ENCODE data around the gene DECR2. TPM values are rescaled to one million over a fixed set of nuclear protein-coding genes. Genes with fewer than 3 reads are reported as not detected.
"Not testable (repeated sequence)": the region's sequence is repeated elsewhere in the genome, so short reads cannot be mapped to it uniquely, and the experiment has no call there.

Gene DECR2
- total RNA-seq, 2 donors from 2014 or later, result 38.9 to 41.2 TPM

- TF ChIP-seq POLR2A (IDR thresholded peaks at IDR 0.05), result no peak
- TF ChIP-seq CTCF (IDR thresholded peaks at IDR 0.05), result no peak
- Histone ChIP-seq H3K36me3 (replicated peaks in 1 of 2; ENCODE audit: insufficient read depth in 1 of 2, low read depth in 2 of 2) (no peaks in the 10 kb centered on the region), H3K27me3 (no peaks in the 10 kb centered on the region), H3K9me3 (no peaks in the 10 kb centered on the region), H3K27ac (no peak overlapping the region), H3K4me3 (no peak overlapping the region), H3K4me1 (peaks cover 15% of the 10 kb centered on the region)
- ATAC-seq (no peak), DNase-seq (no peak)
- WGBS, 2 donors, result 91 to 92% methylated on average over 22 to 45 of the region's 47 CpGs
- intact Hi-C loops (cut with DNase I), result loop anchor here (5.0 kb wide), 1 partner anchor 253 kb away; no protein-coding TSS in a partner anchor
Observed at GRCh38 chr16:359871-360697, 41.6 kb upstream of the DECR2 start.

DNA sequence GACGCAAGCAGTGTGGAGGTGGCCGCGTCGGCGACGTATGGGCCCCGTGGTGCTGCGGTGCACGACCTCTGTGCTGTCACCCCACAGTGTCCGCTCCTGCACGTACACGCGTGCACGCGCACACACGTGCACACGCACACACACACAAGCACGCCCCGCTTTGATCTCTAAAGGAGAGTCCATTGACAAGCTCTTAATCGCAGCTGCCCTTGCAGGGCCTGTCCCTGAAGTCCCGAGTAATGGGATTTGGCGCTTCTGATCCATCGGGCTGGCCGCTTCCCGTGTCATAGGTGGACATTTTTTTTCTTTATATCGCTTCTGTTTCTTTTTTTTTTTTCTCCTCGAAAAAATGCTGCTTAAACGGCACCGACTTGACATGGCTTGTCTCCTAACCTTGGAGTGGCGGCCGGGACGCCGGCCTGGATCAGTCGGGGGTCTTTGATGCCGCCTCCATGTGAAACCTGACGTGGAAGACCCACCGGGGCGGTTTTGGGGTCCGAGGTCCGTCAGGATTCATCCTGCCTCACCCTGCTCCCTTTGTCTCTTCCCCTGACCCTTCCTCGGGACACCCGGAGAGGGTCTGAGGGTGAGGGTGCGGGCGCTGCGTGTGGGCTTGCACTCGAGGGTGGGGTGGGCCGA, 40.9 kb upstream of the DECR2 start:
- no peak overlapping the region for H3K4me3 ChIP-seq
- ATAC-seq (no peak), DNase-seq (no peak)
- no peaks in the 10 kb centered on the region for H3K36me3 ChIP-seq (replicated peaks in 1 of 2; ENCODE audit: insufficient read depth in 1 of 2, low read depth in 2 of 2)
- peaks cover 15% of the 10 kb centered on the region for H3K4me1 ChIP-seq
- H3K27ac ChIP-seq, result no peak overlapping the region
- intact Hi-C loops (cut with DNase I), result loop anchor here (5.0 kb wide), 1 partner anchor 254 kb away; no protein-coding TSS in a partner anchor
- TF ChIP-seq POLR2A (IDR thresholded peaks at IDR 0.05), result no peak
- TF ChIP-seq CTCF (IDR thresholded peaks at IDR 0.05), result no peak
- H3K27me3 ChIP-seq, result no peaks in the 10 kb centered on the region
- 85 to 88% methylated on average over 40 to 42 of the region's 47 CpGs for WGBS, 2 donors
- H3K9me3 ChIP-seq, result no peaks in the 10 kb centered on the region

DNA sequence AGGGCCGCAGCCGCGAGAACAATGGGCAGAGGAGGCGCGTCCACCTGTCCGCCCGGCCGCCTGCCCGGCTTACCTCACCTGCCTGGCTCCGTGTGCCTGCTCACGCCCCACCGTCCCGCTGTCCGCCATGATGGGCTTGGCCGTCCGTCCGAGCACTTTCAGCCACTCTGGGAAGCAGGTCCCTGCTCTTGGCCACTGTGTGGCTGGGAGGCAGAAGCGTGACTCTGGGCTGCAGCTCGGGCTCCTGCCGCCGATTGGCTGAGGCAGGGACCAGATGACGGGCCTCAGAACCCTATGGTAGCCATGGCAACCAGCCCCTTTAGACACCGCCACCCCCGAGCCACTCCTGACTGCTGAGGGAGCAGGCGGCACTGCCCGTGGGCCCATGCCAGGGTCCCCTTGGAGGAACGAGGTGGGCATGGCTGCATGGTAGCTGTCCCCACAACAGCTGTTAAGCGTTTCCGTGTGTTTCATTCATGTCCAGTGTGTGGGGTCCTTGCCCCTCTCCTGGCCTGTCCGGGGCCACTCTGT, 40.3 kb upstream of the DECR2 start:
- ATAC-seq (no peak), DNase-seq (no peak)
- H3K4me1 ChIP-seq, result peaks cover 15% of the 10 kb centered on the region
- WGBS, 2 donors, result 63 to 73% methylated on average over 9 to 30 of the region's 30 CpGs
- no peaks in the 10 kb centered on the region for H3K36me3 ChIP-seq (replicated peaks in 1 of 2; ENCODE audit: insufficient read depth in 1 of 2, low read depth in 2 of 2)
- H3K27ac ChIP-seq, result no peak overlapping the region
- H3K4me3 ChIP-seq, result no peak overlapping the region
- intact Hi-C loops (cut with DNase I), result loop anchor here (5.0 kb wide), 1 partner anchor 254 kb away; no protein-coding TSS in a partner anchor
- no peaks in the 10 kb centered on the region for H3K9me3 ChIP-seq
- no peak for TF ChIP-seq POLR2A (IDR thresholded peaks at IDR 0.05)
- TF ChIP-seq CTCF (IDR thresholded peaks at IDR 0.05), result no peak
- H3K27me3 ChIP-seq, result no peaks in the 10 kb centered on the region

GRCh38 chr16:361872-362701, 39.6 kb upstream of the DECR2 start:
- Histone ChIP-seq H3K9me3 (no peaks in the 10 kb centered on the region), H3K27me3 (no peaks in the 10 kb centered on the region), H3K4me3 (no peak overlapping the region), H3K27ac (no peak overlapping the region), H3K4me1 (peaks cover 15% of the 10 kb centered on the region), H3K36me3 (replicated peaks in 1 of 2; ENCODE audit: insufficient read depth in 1 of 2, low read depth in 2 of 2) (no peaks in the 10 kb centered on the region)
- ATAC-seq (peak; percentile 95), DNase-seq (peak; percentile 83 to 87 (median 85))
- TF ChIP-seq CTCF (IDR thresholded peaks at IDR 0.05), result peak; percentile 76 to 94 (median 89)
- TF ChIP-seq POLR2A (IDR thresholded peaks at IDR 0.05), result no peak
- intact Hi-C loops (cut with DNase I), result loop anchor here (5.0 kb wide), 1 partner anchor 255 kb away; no protein-coding TSS in a partner anchor
- 0 to 10% methylated on average over 10 to 29 of the region's 30 CpGs for WGBS, 2 donors

DNA sequence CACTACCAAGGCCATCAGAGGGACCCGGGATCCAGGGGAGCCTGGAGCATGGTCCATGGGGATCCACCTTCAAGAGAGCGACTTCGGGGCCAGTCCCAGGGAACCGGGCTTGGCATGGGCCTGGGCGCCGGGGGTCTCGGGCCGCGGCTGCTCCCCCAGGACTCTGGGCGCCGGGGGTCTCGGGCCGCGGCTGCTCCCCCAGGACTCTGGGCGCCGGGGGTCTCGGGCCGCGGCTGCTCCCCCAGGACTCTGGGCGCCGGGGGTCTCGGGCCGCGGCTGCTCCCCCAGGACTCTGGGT, 39.0 kb upstream of the DECR2 start:
- H3K9me3 ChIP-seq; ATAC-seq; H3K4me3 ChIP-seq; H3K27ac ChIP-seq; DNase-seq; H3K36me3 ChIP-seq (replicated peaks in 1 of 2; ENCODE audit: insufficient read depth in 1 of 2, low read depth in 2 of 2); H3K27me3 ChIP-seq: not testable (repeated sequence)
- intact Hi-C loops (cut with DNase I), result loop anchor here (5.0 kb wide), 1 partner anchor 255 kb away; no protein-coding TSS in a partner anchor
- WGBS, 2 donors, result 52% methylated on average over 7 of the region's 24 CpGs; no CpG with 5 or more reads in 1 of the 2 donors
- peaks cover 15% of the 10 kb centered on the region for H3K4me1 ChIP-seq
